Measurements from ENCODE around the gene GFOD2.

Gene GFOD2

DNA sequence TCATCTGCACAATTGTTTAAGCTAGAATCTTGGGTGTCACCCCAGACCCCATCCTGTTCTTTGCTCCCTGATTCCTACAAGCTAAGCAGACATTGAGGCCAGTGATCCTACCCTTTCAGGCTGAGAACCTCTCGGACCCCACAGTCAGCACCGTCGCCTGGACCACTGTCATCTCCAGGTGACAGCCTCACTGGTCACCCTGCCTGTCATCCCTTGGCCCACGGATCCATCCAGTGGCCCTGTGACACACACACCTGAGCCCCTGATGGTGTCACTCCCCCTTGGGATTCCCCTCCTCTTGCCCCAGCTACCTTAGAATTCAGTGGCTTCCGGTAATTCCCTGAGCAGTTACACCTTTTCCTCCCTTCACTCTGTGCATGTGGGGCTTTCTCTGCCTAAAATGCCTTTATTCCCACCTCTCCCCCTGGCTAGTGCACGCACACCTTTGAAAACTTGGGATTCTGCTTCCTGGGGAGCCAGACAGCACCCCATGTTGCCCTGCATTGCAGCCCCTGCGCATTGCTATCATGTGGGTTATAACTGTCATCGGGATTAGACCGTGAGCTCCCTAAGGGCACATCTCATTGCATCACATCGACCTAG, 49.5 kb downstream of the GFOD2 start:
- DNase-seq (ENCODE audit: low read depth), result no peak

- no peak for DNase-seq (ENCODE audit: low read depth)
Observed at GRCh38 chr16:67668495-67669157, 50.5 kb downstream of the GFOD2 start.

DNA sequence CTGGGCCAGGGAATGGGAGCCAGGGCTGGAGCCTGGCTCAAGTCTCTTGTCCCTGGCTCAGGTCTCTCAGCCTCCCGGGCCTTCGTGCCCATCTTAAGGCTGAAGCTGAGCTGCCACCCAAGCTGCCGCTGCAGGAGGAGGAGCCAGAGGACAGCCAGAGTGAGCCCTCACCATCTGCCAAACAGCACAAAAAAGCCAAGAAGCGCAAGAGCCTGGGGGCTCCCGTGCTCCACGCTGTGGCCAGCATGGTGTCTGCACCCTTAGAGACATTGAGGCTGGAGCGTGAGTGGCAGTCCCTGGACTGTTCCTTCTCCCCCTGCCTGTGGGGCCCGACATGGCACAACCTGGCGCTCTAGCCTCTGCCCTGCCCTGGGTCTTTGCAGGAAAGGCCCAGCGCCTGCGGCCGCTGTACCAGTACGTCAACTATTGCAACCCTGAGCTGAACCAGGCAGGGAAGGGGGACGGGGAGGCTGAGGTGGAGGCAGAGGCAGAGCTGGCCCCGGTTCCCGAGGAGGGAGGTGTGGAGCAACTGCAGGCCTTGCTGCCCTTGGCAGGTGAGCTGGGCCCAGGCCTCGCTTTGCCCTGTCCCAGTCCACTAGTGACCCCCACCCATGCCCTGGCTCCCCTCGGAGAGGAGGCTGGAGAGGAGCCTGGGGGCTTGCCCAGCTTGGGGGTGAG, 51.2 kb downstream of the GFOD2 start:
- DNase-seq (ENCODE audit: low read depth), result peak; percentile 60

- DNase-seq (ENCODE audit: low read depth), result no peak
Observed at GRCh38 chr16:67667453-67667816, 51.7 kb downstream of the GFOD2 start.

GRCh38 chr16:67666559-67667452, 52.3 kb downstream of the GFOD2 start, which contains the start of the genes C16orf86 and ENKD1:
Gene C16orf86, plus strand, starts transcription at chr16:67666814. Its CDS starts 157 bp downstream, at chr16:67666971.
Gene ENKD1, minus strand, starts transcription at chr16:67666750. Its CDS starts 308 bp downstream, at chr16:67666442.
- DNase-seq (ENCODE audit: low read depth), result peak; percentile 68

DNA sequence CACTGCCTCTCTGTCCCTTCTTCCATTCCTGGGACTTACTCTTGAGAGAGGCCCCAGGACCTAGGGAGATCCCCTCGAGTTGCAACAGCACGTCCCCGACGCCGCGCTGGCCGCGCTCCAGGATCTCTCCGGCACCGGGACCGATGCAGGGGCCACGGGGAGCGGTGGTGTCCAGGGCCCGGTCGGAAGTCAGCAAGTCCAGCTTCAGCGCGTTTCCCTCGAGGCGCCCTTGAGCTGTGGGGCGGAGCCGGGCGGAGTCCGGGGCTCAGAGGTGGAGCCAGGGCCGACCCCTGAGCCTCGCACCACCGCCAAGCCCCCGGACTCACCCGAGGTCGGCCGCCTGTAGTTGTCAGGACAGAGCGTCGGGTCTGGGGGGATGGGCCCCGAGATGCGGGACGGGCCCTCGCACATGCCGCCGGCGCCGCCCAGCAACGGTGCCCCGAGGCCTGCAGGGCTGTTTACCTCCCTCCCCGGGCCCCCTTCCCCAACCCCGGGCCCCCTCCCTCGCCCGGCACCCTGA, 53.0 kb downstream of the GFOD2 start:
- DNase-seq (ENCODE audit: low read depth), result no peak

- no peak for DNase-seq (ENCODE audit: low read depth)
Observed at GRCh38 chr16:67665598-67665997, 53.5 kb downstream of the GFOD2 start.

DNA sequence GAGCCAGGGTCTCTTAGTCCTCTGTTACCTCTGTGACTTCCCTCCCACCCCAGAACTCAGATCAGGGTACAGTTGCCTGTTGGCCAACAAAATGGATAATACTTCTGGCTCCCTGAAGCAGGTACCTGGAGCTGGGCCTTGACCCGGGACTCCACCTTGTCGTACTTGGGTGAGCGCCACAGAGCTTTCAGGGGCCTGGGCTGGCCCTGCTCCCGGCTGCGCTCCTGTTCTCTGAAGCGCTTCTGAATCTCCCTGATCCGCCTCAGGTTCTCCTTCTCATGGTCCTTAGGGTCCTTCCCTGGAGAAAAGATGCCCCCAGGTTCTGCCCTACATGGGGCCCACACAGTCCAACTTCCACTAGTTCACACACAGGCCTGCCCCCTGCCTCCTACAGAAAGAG, 54.2 kb downstream of the GFOD2 start:
- no peak for DNase-seq (ENCODE audit: low read depth)

DNA sequence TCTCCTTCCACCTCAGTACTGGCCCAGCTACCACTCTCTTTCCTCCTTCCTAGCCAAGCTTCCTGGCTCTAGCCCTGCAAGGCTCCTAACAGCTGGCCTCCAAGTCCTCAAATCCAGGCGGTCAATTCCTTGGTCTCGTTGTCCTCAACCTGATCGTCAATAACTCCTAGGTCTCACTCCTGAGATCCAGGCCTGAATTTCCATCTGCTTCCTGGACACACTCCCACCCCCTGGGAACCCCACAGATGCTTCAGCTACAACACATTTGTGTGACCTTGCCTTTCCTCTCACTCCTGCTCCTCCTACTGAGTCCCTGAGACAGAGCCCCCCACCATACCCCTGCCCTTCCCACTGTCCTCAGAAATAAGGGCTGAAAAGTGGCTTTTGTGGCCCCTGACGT, 54.9 kb downstream of the GFOD2 start:
- DNase-seq (ENCODE audit: low read depth), result no peak

DNA sequence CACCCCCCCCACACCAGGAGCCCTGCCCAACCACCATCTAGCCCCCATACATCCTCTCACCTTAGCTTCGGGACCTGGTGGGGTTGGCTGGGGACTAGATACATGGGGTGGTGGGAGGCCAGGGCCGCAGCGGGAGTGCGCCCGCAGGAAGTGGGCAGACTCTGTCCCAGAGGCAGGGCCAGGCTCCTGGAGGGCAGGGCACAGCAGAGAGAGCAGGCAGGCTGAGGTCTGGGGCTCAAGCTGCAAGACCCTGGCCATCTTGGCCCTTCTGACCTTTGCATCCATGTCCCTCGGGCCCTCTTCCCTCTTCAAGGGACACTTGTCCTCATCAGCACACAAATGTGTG, 55.3 kb downstream of the GFOD2 start:
- no peak for DNase-seq (ENCODE audit: low read depth)

DNA sequence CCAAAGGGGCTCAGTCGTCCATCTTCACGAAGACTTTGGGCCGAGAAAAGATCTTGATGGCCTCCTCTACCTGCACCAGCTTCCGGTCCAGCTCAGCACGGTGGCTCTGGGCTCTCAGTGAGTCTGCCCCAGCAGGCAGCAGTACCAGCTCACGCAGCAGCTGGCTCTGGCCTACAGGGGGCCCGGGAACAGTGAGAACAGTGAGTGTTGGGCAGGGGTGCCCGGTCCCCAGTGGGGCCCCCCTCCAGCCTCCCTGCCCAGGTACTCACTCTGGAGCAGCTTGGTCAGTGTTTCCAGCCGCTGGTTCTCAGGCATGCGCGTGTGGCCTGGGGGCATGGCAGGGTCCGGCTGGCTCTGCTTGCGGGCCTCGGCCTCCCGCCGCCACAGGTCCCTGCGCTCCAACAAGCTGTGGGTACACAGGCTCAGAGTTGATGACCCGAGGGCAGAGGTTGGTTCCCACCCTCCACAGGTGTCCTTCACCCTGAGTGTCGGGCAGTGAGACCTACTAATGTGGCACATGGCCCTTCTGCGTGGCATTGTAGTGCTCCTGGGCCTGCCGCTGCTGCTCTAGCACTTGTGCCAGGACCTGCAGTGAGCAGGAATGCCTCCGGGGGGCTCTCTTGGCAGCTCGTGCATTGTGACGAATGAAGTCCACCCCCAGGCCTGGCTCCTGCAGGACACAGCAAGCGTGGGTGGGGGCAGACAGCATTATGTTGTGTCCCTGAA, 55.8 kb downstream of the GFOD2 start:
- DNase-seq (ENCODE audit: low read depth), result no peak

GRCh38 chr16:67662653-67663010, 56.5 kb downstream of the GFOD2 start:
- DNase-seq (ENCODE audit: low read depth), result no peak

DNA sequence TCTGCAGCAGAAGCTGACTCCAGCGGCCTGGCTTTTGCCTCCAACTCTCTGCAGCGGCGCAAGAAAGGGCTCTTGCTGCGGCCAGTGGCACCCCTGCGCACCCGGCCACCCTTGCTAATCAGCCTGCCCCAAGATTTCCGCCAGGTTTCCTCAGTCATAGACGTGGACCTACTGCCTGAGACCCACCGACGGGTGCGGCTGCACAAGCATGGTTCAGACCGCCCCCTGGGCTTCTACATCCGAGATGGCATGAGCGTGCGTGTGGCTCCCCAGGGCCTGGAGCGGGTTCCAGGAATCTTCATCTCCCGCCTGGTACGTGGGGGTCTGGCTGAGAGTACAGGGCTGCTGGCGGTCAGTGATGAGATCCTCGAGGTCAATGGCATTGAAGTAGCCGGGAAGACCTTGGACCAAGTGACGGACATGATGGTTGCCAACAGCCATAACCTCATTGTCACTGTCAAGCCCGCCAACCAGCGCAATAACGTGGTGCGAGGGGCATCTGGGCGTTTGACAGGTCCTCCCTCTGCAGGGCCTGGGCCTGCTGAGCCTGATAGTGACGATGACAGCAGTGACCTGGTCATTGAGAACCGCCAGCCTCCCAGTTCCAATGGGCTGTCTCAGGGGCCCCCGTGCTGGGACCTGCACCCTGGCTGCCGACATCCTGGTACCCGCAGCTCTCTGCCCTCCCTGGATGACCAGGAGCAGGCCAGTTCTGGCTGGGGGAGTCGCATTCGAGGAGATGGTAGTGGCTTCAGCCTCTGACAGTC, 57.0 kb downstream of the GFOD2 start:
- no peak for DNase-seq (ENCODE audit: low read depth)

DNA sequence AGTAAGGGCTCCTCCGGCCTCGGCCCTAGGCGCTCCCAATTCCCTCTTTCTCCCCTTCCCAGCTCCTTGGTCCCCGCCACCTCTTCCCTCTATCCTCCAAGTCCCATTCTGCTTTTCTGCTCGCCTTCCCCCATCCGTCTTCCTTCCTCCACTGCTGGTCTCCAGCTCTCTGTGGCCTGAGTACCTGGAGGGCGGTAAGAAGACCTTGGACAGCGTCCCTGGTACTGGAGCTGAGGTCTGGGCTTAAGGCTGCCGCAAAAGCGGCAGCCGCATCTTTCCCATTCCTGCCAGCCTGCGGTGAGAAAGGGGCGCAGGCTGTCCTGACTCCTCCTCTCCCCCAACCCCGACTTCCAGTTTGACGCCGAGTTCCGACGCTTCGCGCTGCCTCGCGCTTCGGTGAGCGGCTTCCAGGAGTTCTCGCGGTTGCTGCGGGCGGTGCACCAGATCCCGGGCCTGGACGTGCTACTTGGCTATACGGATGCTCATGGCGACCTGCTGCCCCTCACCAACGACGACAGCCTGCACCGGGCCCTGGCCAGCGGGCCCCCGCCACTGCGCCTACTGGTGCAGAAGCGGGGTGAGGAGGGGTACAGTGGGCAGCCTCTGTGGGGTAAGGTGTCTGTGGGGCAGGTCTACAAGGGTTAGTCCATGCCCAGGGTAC, 57.9 kb downstream of the GFOD2 start:
- DNase-seq (ENCODE audit: low read depth), result no peak

DNA sequence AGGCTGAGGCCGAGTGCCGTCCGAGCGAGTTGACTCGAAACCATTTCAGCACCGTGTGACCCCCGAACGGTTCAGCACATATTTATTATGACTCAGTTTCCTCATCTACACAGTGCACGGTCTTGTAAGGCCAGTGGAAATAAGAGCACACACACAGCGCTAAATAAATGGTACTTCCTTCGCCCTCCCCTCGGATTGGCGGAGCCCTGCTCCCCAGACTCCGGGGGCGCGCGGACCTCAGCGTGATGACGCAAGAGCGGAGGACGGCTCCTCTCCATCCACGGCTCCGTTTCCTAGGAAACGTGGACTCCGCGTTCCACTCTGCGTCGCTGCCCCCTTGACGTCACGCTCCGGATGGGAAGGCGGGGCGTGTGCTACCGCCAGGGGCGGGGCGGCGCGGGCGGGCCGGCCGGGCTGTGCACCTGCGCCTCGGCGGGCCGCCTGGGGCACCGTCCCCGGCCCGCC, 58.5 kb downstream of the GFOD2 start, which contains the start of gene PARD6A:
Gene PARD6A (plus strand): TSS at position 397 of the 465 bp plus-strand sequence. CDS start 79 bp downstream, outside the sequence.
- DNase-seq (ENCODE audit: low read depth), result peak; percentile 90

- DNase-seq (ENCODE audit: low read depth), result peak; percentile 89
Observed at GRCh38 chr16:67659675-67660563, 59.2 kb downstream of the GFOD2 start, which contains the start of gene ACD. Gene ACD, minus strand, starts transcription at chr16:67660260. Its CDS starts 40 bp downstream, at chr16:67660220.

- DNase-seq (ENCODE audit: low read depth), result no peak
Observed at GRCh38 chr16:67658849-67659674, 60.1 kb downstream of the GFOD2 start.
